Stimulated activated CD8-positive, alpha-beta memory T cell treated with anti-CD3 and anti-CD28 coated beads, Interleukin-15, amount 100 ng/mL, for 24 hours (primary cell): ENCODE results near the gene ZNF766.
"Not testable (repeated sequence)": the region's sequence is repeated elsewhere in the genome, so short reads cannot be mapped to it uniquely, and the experiment has no call there.

Experiments
- DNase-seq: peaks from one replicate; pipeline ENCODE4 v3.0.0-alpha.2; 2020; ENCODE audit warnings: low read depth

ZNF766 gene

GRCh38 chr19:52269338-52270261 is at the start of gene ZNF766:
ZNF766 (plus strand) TSS chr19:52269587; CDS start chr19:52269614, 27 bp downstream.
- peak; percentile 96 for DNase-seq

GRCh38 chr19:52219611-52220010 is 49.8 kb upstream of the ZNF766 start:
- DNase-seq = no peak

- DNase-seq = no peak
Measured at GRCh38 chr19:52221031-52221430, 48.4 kb upstream of the ZNF766 start.

- no peak for DNase-seq
Measured at GRCh38 chr19:52221831-52222375, 47.5 kb upstream of the ZNF766 start.

GRCh38 chr19:52224211-52224610 is 45.2 kb upstream of the ZNF766 start:
- no peak for DNase-seq

GRCh38 chr19:52226652-52227051 is 42.7 kb upstream of the ZNF766 start:
- DNase-seq = no peak

GRCh38 chr19:52227196-52227940 is 42.0 kb upstream of the ZNF766 start:
- no peak for DNase-seq

- no peak for DNase-seq
Measured at GRCh38 chr19:52227980-52228379, 41.4 kb upstream of the ZNF766 start.

GRCh38 chr19:52229524-52229923 is 39.9 kb upstream of the ZNF766 start:
- DNase-seq = no peak

- no peak for DNase-seq
Measured at GRCh38 chr19:52230685-52231084, 38.7 kb upstream of the ZNF766 start.

- DNase-seq = no peak
Measured at GRCh38 chr19:52231154-52231910, 38.1 kb upstream of the ZNF766 start.

- no peak for DNase-seq
Measured at GRCh38 chr19:52234406-52234805, 35.0 kb upstream of the ZNF766 start.

- DNase-seq = no peak
Measured at GRCh38 chr19:52237197-52237596, 32.2 kb upstream of the ZNF766 start.

- DNase-seq = no peak
Measured at GRCh38 chr19:52237771-52238400, 31.5 kb upstream of the ZNF766 start.

- DNase-seq = no peak
Measured at GRCh38 chr19:52244021-52244420, 25.4 kb upstream of the ZNF766 start.

- DNase-seq = no peak
Measured at GRCh38 chr19:52248241-52248640, 21.1 kb upstream of the ZNF766 start.

- no peak for DNase-seq
Measured at GRCh38 chr19:52258426-52258825, 11.0 kb upstream of the ZNF766 start.

GRCh38 chr19:52265556-52265955 is 3.8 kb upstream of the ZNF766 start:
- DNase-seq = not testable (repeated sequence)

- no peak for DNase-seq
Measured at GRCh38 chr19:52270266-52270885, 989 bp downstream of the ZNF766 start.

GRCh38 chr19:52273301-52273700 is 3.9 kb downstream of the ZNF766 start:
- DNase-seq = no peak

- DNase-seq = no peak
Measured at GRCh38 chr19:52274191-52274590, 4.8 kb downstream of the ZNF766 start.
